Heart right ventricle (tissue), 16 donors: ENCODE measurements around the gene DPEP1. TPM values are rescaled to one million over a fixed set of nuclear protein-coding genes. Genes with fewer than 3 reads are reported as not detected.
"Not testable (repeated sequence)": the region's sequence is repeated elsewhere in the genome, so short reads cannot be mapped to it uniquely, and the experiment has no call there.

ENCODE experiments used
- ATAC-seq, 8 donors: fragments of 200-7000 bp; cut with Tn5 transposase; one replicate each; pipeline ENCODE4 v1.9.1; 2020; ENCODE audit warnings: mild to moderate bottlenecking in 8 of 8, moderate library complexity in 8 of 8, moderate number of reproducible peaks in 1 of 8
- DNase-seq, 2 donors: peaks; one replicate each; pipeline ENCODE4 v3.0.0-alpha.2; 2020
- H3K27ac ChIP-seq, 10 donors: fragments of 200-600 bp; sonication (generic) in 2 of 10; one replicate each; pipeline versions ENCODE4 v1.5.0 to v1.8.0; 2020 to 2022; ENCODE audit warnings: mild to moderate bottlenecking in 3 of 10
- H3K27me3 ChIP-seq, 7 donors: fragments of 200-600 bp; one replicate each; pipeline ENCODE4 v1.8.0; 2021 to 2022; ENCODE audit warnings: mild to moderate bottlenecking in 2 of 7
- H3K36me3 ChIP-seq, 9 donors: fragments of 200-600 bp; sonication (generic) in 1 of 9; one replicate each; pipeline versions ENCODE4 v1.5.0 to v1.8.0; 2020 to 2022; ENCODE audit warnings: mild to moderate bottlenecking in 2 of 9
- H3K4me1 ChIP-seq, 9 donors: fragments of 200-600 bp; sonication (generic) in 1 of 9; one replicate each; pipeline versions ENCODE4 v1.5.0 to v1.8.0; 2020 to 2022; ENCODE audit warnings: mild to moderate bottlenecking in 4 of 9
- H3K4me3 ChIP-seq, 10 donors: fragments of 200-600 bp; sonication (generic) in 2 of 10; one replicate each; pipeline versions ENCODE4 v1.5.0 to v1.8.0; 2020 to 2022; ENCODE audit warnings: mild to moderate bottlenecking in 7 of 10, moderate library complexity in 2 of 10
- H3K9me3 ChIP-seq, 11 donors: fragments of 200-600 bp in 10 of 11; sonication (generic) in 2 of 11; one replicate each; pipeline versions ENCODE4 v1.5.0 to v1.8.0; 2013 to 2022; ENCODE audit warnings: mild to moderate bottlenecking in 2 of 11, control low read depth in 1 of 11, moderate library complexity in 1 of 11
- CTCF ChIP-seq, 9 donors: fragments of 200-600 bp; sonication (generic) in 2 of 9; IDR thresholded peaks; one replicate each; pipeline versions ENCODE4 v1.5.0 to v1.8.0; 2021 to 2022; ENCODE audit warnings: antibody characterized with exemption in 9 of 9, mild to moderate bottlenecking in 5 of 9, moderate library complexity in 1 of 9
- whole genome bisulfite sequencing, 2 donors: extraction: QIAGEN DNeasy Blood & Tissue Kit; methylation state at CpG; one replicate each; pipeline ENCODE4 v1.1.7; 2013; ENCODE audit warnings: inconsistent platforms in 1 of 2; 5-methylcytosine and 5-hydroxymethylcytosine counted together
- intact Hi-C, 10 donors: fragments of 100-400 bp; cut with DNase I; formaldehyde crosslinking; loops; one replicate each; pipeline versions ENCODE4 v1.11.1 to v1.14.2; 2022
- polyA plus RNA-seq, 2 donors: library from polyadenylated mRNA; stranded (reverse); fragments of 200-250 nt; gene quantifications; one replicate each; pipeline ENCODE4 v1.2.3, GENCODE V29; 2013
- total RNA-seq, 10 donors: library from RNA; stranded (reverse); fragmentation: NEBNext Ultra II Directional in 3 of 10; extraction: Animal tissue kit (Norgen Biotek cat#: 25700) in 3 of 10; gene quantifications; one replicate each; pipeline versions ENCODE4 v1.2.1 to v1.2.4, GENCODE V29; 2021 to 2023
- donor health status: Arrhythmogenic right ventricular cardiomyopathy.
- donor health status: ischemic (EF 13 %, LVEDD 7.1; RV severe dilation, severe dysfunction).
- donor health status: healthy with polysubstance abuse.
- donor health status: DM: no; HTN: yes; CAD: no.
- donor health status: DM: no; HTN: no; CAD: no.
- donor health status: ischemic (EF 25% LVEDD 6.9; RV normal size, moderate dysfunction).
- donor health status: ischemic (EF 25% LVEDD 5.7; RV mildly dilated, moderate dysfunction).
- donor health status: healthy.
- donor health status: DM: yes; HTN: yes; CAD: no.
- donor health status: Ischemic cardiomyopathy.
- donor health status: ischemic (EF 35%, LVEDD 5.7; RV mildly dilated, moderate dysfunction).
- donor health status: nonischemic (EF 11% LVEDD 7.7; RV severe dilation, severe dysfunction).
- donor health status: DM: yes; HTN: yes; CAD: no.
- donor health status: PGD.
- donor health status: ischemic (EF 29% LVEDD 5.4; RV normal size, mild dysfunction).
- donor health status: nonischemic (EF 23%, LVEDD 6.1; RV moderate dilation, normal function).

DPEP1 gene
- total and polyA plus RNA-seq, 12 donors, result 0.09 TPM; not detected in 11

- peak overlapping the region in 9 of 10 donors; percentile 85 to 98 (median 91) for H3K27ac ChIP-seq
- H3K9me3 ChIP-seq, result no peaks in the 10 kb centered on the region
- 19 to 21% methylated on average over 27 of the region's 27 CpGs for WGBS, 2 donors
- peaks cover 9 to 31% (median 20%) of the 10 kb centered on the region in 9 donors for H3K4me1 ChIP-seq
- peak in 3 of 8 donors; percentile 9 to 33 (median 27) for ATAC-seq
- DNase-seq, result no peak
- no peak for TF ChIP-seq CTCF (IDR thresholded peaks at IDR 0.05)
- H3K36me3 ChIP-seq, result peaks cover 0 to 40% (median 0%) of the 10 kb centered on the region in 9 donors
- intact Hi-C loops, result loop anchor here in 1 of 10 donors (10.0 kb wide), 1 partner anchor 216 kb away; the partner anchor contains the start of gene TCF25
- peak overlapping the region; percentile 84 to 100 (median 98) for H3K4me3 ChIP-seq
- no peaks in the 10 kb centered on the region for H3K27me3 ChIP-seq
Measured at GRCh38 chr16:89658221-89658879, 44.9 kb downstream of the DPEP1 start.

- TF ChIP-seq CTCF (IDR thresholded peaks at IDR 0.05), result no peak
- H3K27ac ChIP-seq, result no peak overlapping the region
- H3K27me3 ChIP-seq, result no peaks in the 10 kb centered on the region
- 84 to 86% methylated on average over 7 of the region's 7 CpGs for WGBS, 2 donors
- H3K36me3 ChIP-seq, result peaks cover 0 to 35% (median 0%) of the 10 kb centered on the region in 9 donors
- no peak for ATAC-seq
- H3K4me3 ChIP-seq, result no peak overlapping the region
- H3K4me1 ChIP-seq, result peaks cover 9 to 31% (median 20%) of the 10 kb centered on the region in 9 donors
- DNase-seq, result no peak
- intact Hi-C loops, result no loop called here
- no peaks in the 10 kb centered on the region for H3K9me3 ChIP-seq
Measured at GRCh38 chr16:89660146-89660545, 46.7 kb downstream of the DPEP1 start.

DNA sequence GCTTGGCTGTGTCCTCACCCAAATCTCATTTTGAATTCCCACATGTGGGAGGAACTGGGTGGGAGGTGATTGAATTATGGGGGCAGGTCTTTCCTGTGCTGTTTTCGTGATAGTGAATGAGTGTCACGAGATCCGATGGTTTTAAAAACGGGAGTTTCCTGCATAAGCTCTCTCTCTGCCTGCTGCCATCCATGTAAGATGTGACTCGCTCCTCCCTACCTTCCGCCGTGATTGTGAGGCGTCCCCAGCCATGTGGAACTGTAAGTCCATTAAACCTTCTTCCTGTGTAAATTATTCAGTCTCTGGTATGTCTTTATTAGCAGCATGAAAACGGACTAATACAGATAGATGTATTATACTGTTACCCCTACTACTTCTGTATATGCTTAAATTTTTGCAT lies 47.8 kb downstream of the DPEP1 start:
- H3K4me1 ChIP-seq, result peaks cover 8 to 30% (median 17%) of the 10 kb centered on the region in 9 donors
- no peak for TF ChIP-seq CTCF (IDR thresholded peaks at IDR 0.05)
- no peak overlapping the region for H3K4me3 ChIP-seq
- intact Hi-C loops, result no loop called here
- no peaks in the 10 kb centered on the region for H3K27me3 ChIP-seq
- ATAC-seq, result no peak
- DNase-seq, result no peak
- 90 to 92% methylated on average over 9 of the region's 9 CpGs for WGBS, 2 donors
- H3K36me3 ChIP-seq, result peaks cover 0 to 35% (median 0%) of the 10 kb centered on the region in 9 donors
- H3K9me3 ChIP-seq, result no peaks in the 10 kb centered on the region
- H3K27ac ChIP-seq, result no peak overlapping the region

DNA sequence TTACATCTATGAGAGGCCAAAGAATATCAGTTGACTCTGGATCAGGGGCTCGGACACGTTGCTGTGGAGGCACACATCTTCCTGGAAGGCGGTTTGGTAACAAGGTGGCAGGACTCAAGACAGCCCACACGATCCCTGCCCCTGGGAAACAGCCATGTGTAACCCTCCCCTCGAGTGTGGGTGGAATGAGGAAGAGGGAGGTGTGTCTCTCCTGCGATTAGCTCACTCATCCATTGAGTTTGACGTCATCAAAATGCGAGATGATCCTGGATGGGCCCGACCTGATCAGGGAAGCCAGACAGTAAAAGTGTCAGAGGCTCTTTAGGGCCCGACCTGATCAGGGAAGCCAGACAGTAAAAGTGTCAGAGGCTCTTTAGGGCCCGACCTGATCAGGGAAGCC lies 50.8 kb downstream of the DPEP1 start:
- H3K9me3 ChIP-seq, H3K27ac ChIP-seq, DNase-seq, H3K27me3 ChIP-seq, ATAC-seq, intact Hi-C loops, H3K4me3 ChIP-seq: not testable (repeated sequence)
- peaks cover 0 to 13% (median 0%) of the 10 kb centered on the region in 9 donors for H3K4me1 ChIP-seq
- 91 to 93% methylated on average over 10 of the region's 11 CpGs for whole genome bisulfite sequencing, 2 donors
- peaks cover 0 to 35% (median 0%) of the 10 kb centered on the region in 9 donors for H3K36me3 ChIP-seq

DNA sequence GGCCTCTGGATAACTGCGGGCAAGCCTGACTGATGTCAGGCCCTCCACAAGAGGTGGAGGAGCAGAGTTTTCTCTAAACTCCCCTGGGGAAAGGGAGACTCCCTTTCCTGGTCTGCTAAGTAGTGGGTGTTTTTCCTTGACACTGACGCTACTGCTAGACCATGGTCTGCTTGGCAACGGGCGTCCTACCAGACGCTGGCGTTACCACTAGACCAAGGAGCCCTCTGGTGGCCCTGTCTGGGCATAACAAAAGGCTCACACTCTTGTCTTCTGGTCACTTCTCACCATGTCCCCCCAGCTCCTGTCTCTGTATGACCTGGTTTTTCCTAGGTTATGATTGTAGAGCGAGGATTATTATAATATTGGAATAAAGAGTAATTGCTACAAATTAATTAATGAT lies 53.6 kb downstream of the DPEP1 start:
- peak in 6 of 9 donors; percentile 12 to 39 (median 22) for TF ChIP-seq CTCF (IDR thresholded peaks at IDR 0.05)
- H3K27me3 ChIP-seq, H3K27ac ChIP-seq, ATAC-seq, H3K9me3 ChIP-seq, H3K4me1 ChIP-seq, intact Hi-C loops, DNase-seq, H3K4me3 ChIP-seq: not testable (repeated sequence)
- WGBS, 2 donors, result 40 to 54% methylated on average over 6 to 7 of the region's 7 CpGs
- H3K36me3 ChIP-seq, result peaks cover 0 to 19% (median 0%) of the 10 kb centered on the region in 9 donors
